DMS 273 (cell line): ENCODE measurements around the gene FRAT1.

Source experiments
- DNase-seq: peaks from one replicate; lab custom pipeline; 2025; ENCODE audit not compliant: unreplicated experiment; lab: John Stamatoyannopoulos, UW

FRAT1 gene

GRCh38 chr10:97363071-97363470 lies 44.0 kb downstream of the FRAT1 start:
- no peak for DNase-seq

GRCh38 chr10:97365761-97366351 lies 46.8 kb downstream of the FRAT1 start:
- no peak for DNase-seq

- no peak for DNase-seq
Measured at GRCh38 chr10:97366572-97366971, 47.5 kb downstream of the FRAT1 start.

- no peak for DNase-seq
Measured at GRCh38 chr10:97367126-97367649, 48.1 kb downstream of the FRAT1 start.
